SK-N-SH treated with all-trans-retinoic acid at 6 μM for 48 hours (cell line): ENCODE data around the gene ST6GALNAC3.

Experiments used
- ATAC-seq: fragments of 200-7000 bp; cut with Tn5 transposase; 3 replicates; pipeline ENCODE4 v1.9.1; 2020; ENCODE audit warnings: mild to moderate bottlenecking, moderate library complexity
- ARNTL ChIP-seq: fragments of 450-650 bp; formaldehyde crosslinking; IDR thresholded peaks from 2 replicates; pipeline ENCODE4 v1.5.0; 2020; ENCODE audit warnings: low read depth, mild to moderate bottlenecking, moderate library complexity, borderline replicate concordance
- BACH2 ChIP-seq: fragments of 250-450 bp; sonication (Bioruptor Pico); IDR thresholded peaks from 2 replicates; pipeline ENCODE4 v1.9.0; 2021; ENCODE audit warnings: mild to moderate bottlenecking, borderline replicate concordance
- CREB5 ChIP-seq: fragments of 250-450 bp; sonication (Bioruptor Pico); IDR thresholded peaks from 2 replicates; pipeline ENCODE4 v1.5.1; 2020; ENCODE audit warnings: low read depth, mild to moderate bottlenecking, moderate library complexity
- CSDC2 ChIP-seq: fragments of 250-450 bp; sonication (Bioruptor Pico); IDR thresholded peaks from 2 replicates; pipeline ENCODE4 v1.5.0; 2020; ENCODE audit warnings: mild to moderate bottlenecking, moderate library complexity
- CSRNP3 ChIP-seq: fragments of 250-450 bp; sonication (Bioruptor Pico); IDR thresholded peaks from 2 replicates; pipeline ENCODE4 v1.5.1; 2021; ENCODE audit warnings: mild to moderate bottlenecking, moderate library complexity
- ESRRG ChIP-seq: fragments of 250-450 bp; sonication (Bioruptor Pico); IDR thresholded peaks from 2 replicates; pipeline ENCODE4 v1.6.1; 2021; ENCODE audit warnings: mild to moderate bottlenecking
- GLIS3 ChIP-seq: fragments of 250-450 bp; sonication (Bioruptor Pico); IDR thresholded peaks from 2 replicates; pipeline ENCODE4 v1.5.0; 2020; ENCODE audit warnings: mild to moderate bottlenecking, moderate library complexity
- ISL1 ChIP-seq: fragments of 250-450 bp; sonication (Bioruptor Pico); IDR thresholded peaks from 2 replicates; pipeline ENCODE4 v2.1.2; 2022; ENCODE audit warnings: mild to moderate bottlenecking, moderate library complexity
- PATZ1 ChIP-seq: fragments of 250-450 bp; sonication (Bioruptor Pico); IDR thresholded peaks from 2 replicates; pipeline ENCODE4 v1.8.0; 2020; ENCODE audit warnings: mild to moderate bottlenecking, moderate library complexity, borderline replicate concordance
- POU6F1 ChIP-seq: fragments of 250-450 bp; sonication (Bioruptor Pico); IDR thresholded peaks from 2 replicates; pipeline ENCODE4 v1.8.0; 2021; ENCODE audit warnings: low read depth, mild to moderate bottlenecking, moderate library complexity, borderline replicate concordance
- PPARA ChIP-seq: fragments of 250-450 bp; sonication (Bioruptor Pico); IDR thresholded peaks from 2 replicates; pipeline ENCODE4 v1.5.0; 2020; ENCODE audit warnings: mild to moderate bottlenecking, borderline replicate concordance
- RARB ChIP-seq: fragments of 250-450 bp; sonication (Bioruptor Pico); IDR thresholded peaks from 2 replicates; pipeline ENCODE4 v1.8.0; 2021; ENCODE audit warnings: mild to moderate bottlenecking, moderate library complexity
- SNAI2 ChIP-seq: fragments of 250-450 bp; sonication (Bioruptor Pico); IDR thresholded peaks from 2 replicates; pipeline ENCODE4 v1.5.0; 2020; ENCODE audit warnings: mild to moderate bottlenecking, moderate library complexity
- TCF4 ChIP-seq: fragments of 250-450 bp; sonication (Bioruptor Pico); IDR thresholded peaks from 2 replicates; pipeline ENCODE4 v1.8.0; 2021; ENCODE audit warnings: mild to moderate bottlenecking, moderate library complexity, borderline replicate concordance
- TOX ChIP-seq: fragments of 250-450 bp; sonication (Bioruptor Pico); IDR thresholded peaks from 2 replicates; pipeline ENCODE4 v1.8.0; 2021; ENCODE audit warnings: mild to moderate bottlenecking, moderate library complexity, borderline replicate concordance
- TSHZ2 ChIP-seq: fragments of 250-450 bp; sonication (Bioruptor Pico); IDR thresholded peaks from 2 replicates; pipeline ENCODE4 v1.5.0; 2020; ENCODE audit warnings: mild to moderate bottlenecking, moderate library complexity
- ZC3H10 ChIP-seq: fragments of 250-450 bp; sonication (Bioruptor Pico); IDR thresholded peaks from 2 replicates; pipeline ENCODE4 v1.5.1; 2021; ENCODE audit warnings: mild to moderate bottlenecking, moderate library complexity
- ZFP3 ChIP-seq: fragments of 250-450 bp; sonication (Bioruptor Pico); IDR thresholded peaks from 2 replicates; pipeline ENCODE4 v1.5.0; 2020; ENCODE audit warnings: mild to moderate bottlenecking, moderate library complexity
- ZFP30 ChIP-seq: fragments of 450-650 bp; formaldehyde crosslinking; IDR thresholded peaks from 2 replicates; pipeline ENCODE4 v1.5.0; 2022; ENCODE audit warnings: mild to moderate bottlenecking, moderate library complexity
- ZNF565 ChIP-seq: fragments of 450-650 bp; formaldehyde crosslinking; conservative IDR thresholded peaks from 2 replicates; pipeline ENCODE4 v1.5.0; 2020; ENCODE audit warnings: low read depth, mild to moderate bottlenecking, moderate library complexity
- ZNF70 ChIP-seq: fragments of 450-650 bp; formaldehyde crosslinking; IDR thresholded peaks from 2 replicates; pipeline ENCODE4 v1.5.0; 2020; ENCODE audit warnings: mild to moderate bottlenecking, moderate library complexity
- ZNF8 ChIP-seq: fragments of 450-650 bp; formaldehyde crosslinking; IDR thresholded peaks from 2 replicates; pipeline ENCODE4 v1.5.0; 2020; ENCODE audit warnings: mild to moderate bottlenecking, moderate library complexity

ST6GALNAC3 gene

GRCh38 chr1:76037324-76037723, 37.2 kb upstream of the ST6GALNAC3 start:
- no peak for ATAC-seq

GRCh38 chr1:76038287-76039004, 36.1 kb upstream of the ST6GALNAC3 start:
- peak; percentile 95 for TF ChIP-seq ISL1 (CRISPR knock-in tag)
- no peak for TF ChIP-seq ESRRG (CRISPR knock-in tag)
- no peak for TF ChIP-seq ZNF8
- no peak for TF ChIP-seq CSRNP3 (CRISPR knock-in tag)
- peak; percentile 30; the same call in 1 of the 2 replicates for TF ChIP-seq TOX
- peak; percentile 78 for ATAC-seq

More at GRCh38 chr1:76037324-76037723, 37.2 kb upstream of the ST6GALNAC3 start:
- no peak for TF ChIP-seq ZC3H10 (CRISPR knock-in tag)
- no peak for TF ChIP-seq CSDC2
- TF ChIP-seq ZFP3 (CRISPR knock-in tag) = no peak
- TF ChIP-seq PPARA (CRISPR knock-in tag) = no peak
- no peak for TF ChIP-seq GLIS3 (CRISPR knock-in tag)
- no peak for TF ChIP-seq TOX
- TF ChIP-seq ZNF8 = no peak
- no peak for TF ChIP-seq RARB (CRISPR knock-in tag)
- no peak for TF ChIP-seq ARNTL (CRISPR knock-in tag)
- TF ChIP-seq, all 23 proteins: peak for 0

- TF ChIP-seq ZNF70 (CRISPR knock-in tag) (no peak), ZNF565 (CRISPR knock-in tag) (no peak), CSRNP3 (CRISPR knock-in tag) (no peak), TCF4 (CRISPR knock-in tag) (no peak), TSHZ2 (CRISPR knock-in tag) (no peak), PPARA (CRISPR knock-in tag) (no peak), TOX (no peak), ARNTL (CRISPR knock-in tag) (no peak), ZC3H10 (CRISPR knock-in tag) (no peak), ISL1 (CRISPR knock-in tag) (no peak), ZFP30 (CRISPR knock-in tag) (no peak), ESRRG (CRISPR knock-in tag) (no peak), BACH2 (CRISPR knock-in tag) (no peak), SNAI2 (CRISPR knock-in tag) (no peak)
- no peak for ATAC-seq
Measured at GRCh38 chr1:76046149-76046548, 28.4 kb upstream of the ST6GALNAC3 start.

GRCh38 chr1:76048219-76048618, 26.3 kb upstream of the ST6GALNAC3 start:
- no peak for ATAC-seq
- TF ChIP-seq SNAI2 (CRISPR knock-in tag) = no peak
- no peak for TF ChIP-seq ARNTL (CRISPR knock-in tag)
- no peak for TF ChIP-seq PATZ1 (CRISPR knock-in tag)
- TF ChIP-seq ESRRG (CRISPR knock-in tag) = no peak
- no peak for TF ChIP-seq CSRNP3 (CRISPR knock-in tag)
- no peak for TF ChIP-seq CREB5 (CRISPR knock-in tag)
- TF ChIP-seq ZNF70 (CRISPR knock-in tag) = no peak
- no peak for TF ChIP-seq TOX
- no peak for TF ChIP-seq ZFP30 (CRISPR knock-in tag)
- TF ChIP-seq POU6F1 (CRISPR knock-in tag) = no peak
- TF ChIP-seq ISL1 (CRISPR knock-in tag) = no peak
- no peak for TF ChIP-seq ZNF565 (CRISPR knock-in tag)
- no peak for TF ChIP-seq TCF4 (CRISPR knock-in tag)
- no peak for TF ChIP-seq ZFP3 (CRISPR knock-in tag)
